GM18519 (cell line): ENCODE measurements around the gene TOX2.

Experiments
- ATAC-seq: cut with Tn5 transposase; IDR thresholded peaks from one replicate; pipeline ENCODE4 v1.9.1; 2021; ENCODE audit warnings: mild to moderate bottlenecking, moderate library complexity; ENCODE audit not compliant: unreplicated experiment, low FRiP score

TOX2 gene

GRCh38 chr20:43938932-43939761 is 24.5 kb downstream of the TOX2 start:
- ATAC-seq, result no peak

GRCh38 chr20:43939762-43940121 is 25.1 kb downstream of the TOX2 start:
- no peak for ATAC-seq

- ATAC-seq, result no peak
Observed at GRCh38 chr20:43940518-43941225, 26.0 kb downstream of the TOX2 start.

GRCh38 chr20:43941476-43942200 is 27.0 kb downstream of the TOX2 start:
- ATAC-seq, result no peak

GRCh38 chr20:43942201-43942590 is 27.5 kb downstream of the TOX2 start:
- ATAC-seq, result no peak

- ATAC-seq, result peak; percentile 41
Observed at GRCh38 chr20:43942667-43943285, 28.1 kb downstream of the TOX2 start.

GRCh38 chr20:43943725-43944124 is 29.1 kb downstream of the TOX2 start:
- ATAC-seq, result no peak

- ATAC-seq, result no peak
Observed at GRCh38 chr20:43944653-43945235, 30.1 kb downstream of the TOX2 start.

GRCh38 chr20:43945391-43946205 is 30.9 kb downstream of the TOX2 start:
- ATAC-seq, result no peak

- no peak for ATAC-seq
Observed at GRCh38 chr20:43946206-43946491, 31.5 kb downstream of the TOX2 start.

- ATAC-seq, result no peak
Observed at GRCh38 chr20:43946659-43947315, 32.1 kb downstream of the TOX2 start.

GRCh38 chr20:43947316-43947710 is 32.7 kb downstream of the TOX2 start:
- ATAC-seq, result no peak

GRCh38 chr20:43948455-43948854 is 33.8 kb downstream of the TOX2 start:
- no peak for ATAC-seq

- ATAC-seq, result no peak
Observed at GRCh38 chr20:43949248-43949647, 34.6 kb downstream of the TOX2 start.

GRCh38 chr20:43949741-43950618 is 35.3 kb downstream of the TOX2 start:
- ATAC-seq, result peak; percentile 40

- ATAC-seq, result no peak
Observed at GRCh38 chr20:43953919-43954592, 39.4 kb downstream of the TOX2 start.

- ATAC-seq, result no peak
Observed at GRCh38 chr20:43954704-43955061, 40.0 kb downstream of the TOX2 start.
